Gastroesophageal sphincter (tissue), 4 donors: ENCODE data around the gene KCTD1. TPM values are rescaled to one million over a fixed set of nuclear protein-coding genes. Genes with fewer than 3 reads are reported as not detected.

Experiments used
- ATAC-seq: fragments of 150-250 bp; one replicate; pipeline ENCODE4 v1.9.1; 2016; ENCODE audit warnings: mild to moderate bottlenecking, moderate library complexity
- H3K27ac ChIP-seq, 4 donors: fragments of 200-600 bp; sonication (generic) in 3 of 4; 1 replicate in 3 of 4; 2 replicates in 1 of 4; pipeline ENCODE4 v1.5.1; 2016 to 2019
- H3K27me3 ChIP-seq: fragments of 200-600 bp; sonication (generic); one replicate; pipeline ENCODE4 v1.5.1; 2019
- H3K36me3 ChIP-seq, 2 donors: fragments of 200-600 bp; sonication (generic); one replicate each; pipeline ENCODE4 v1.5.1; 2019; ENCODE audit warnings: control low read depth in 1 of 2
- H3K4me1 ChIP-seq, 3 donors: fragments of 200-600 bp; sonication (generic); 1 replicate in 2 of 3; 2 replicates in 1 of 3; pipeline ENCODE4 v1.5.1; 2016 to 2019; ENCODE audit warnings: control low read depth in 2 of 3
- H3K4me3 ChIP-seq, 2 donors: fragments of 200-600 bp; sonication (generic); one replicate each; pipeline ENCODE4 v1.5.1; 2019; ENCODE audit warnings: mild to moderate bottlenecking in 1 of 2, moderate library complexity in 1 of 2
- H3K9me3 ChIP-seq, 3 donors: fragments of 200-600 bp; sonication (generic); one replicate each; pipeline ENCODE4 v1.5.1; 2017 to 2019; ENCODE audit warnings: control low read depth in 2 of 3
- CTCF ChIP-seq, 4 experiments: fragments of 200-600 bp in 2 of 4; fragments of 450-650 bp in 2 of 4; sonication (generic) in 1 of 4; IDR thresholded peaks; one replicate each; pipeline ENCODE4 v1.5.1; 2017 to 2019; ENCODE audit warnings: antibody characterized with exemption in 4 of 4, mild to moderate bottlenecking in 2 of 4, moderate library complexity in 2 of 4
- EP300 ChIP-seq: sonication (generic); formaldehyde crosslinking; IDR thresholded peaks from one replicate; pipeline ENCODE4 v1.6.1; 2017; ENCODE audit warnings: antibody characterized with exemption, mild to moderate bottlenecking
- POLR2A ChIP-seq, 2 donors: fragments of 450-650 bp; IDR thresholded peaks; one replicate each; pipeline ENCODE4 v1.6.1; 2017; ENCODE audit warnings: antibody characterized with exemption in 2 of 2, mild to moderate bottlenecking in 2 of 2, moderate library complexity in 1 of 2
- POLR2AphosphoS5 ChIP-seq: sonication (generic); formaldehyde crosslinking; IDR thresholded peaks from one replicate; pipeline ENCODE4 v1.6.1; 2017; ENCODE audit warnings: antibody characterized with exemption
- WGBS, 2 donors: methylation state at CpG; one replicate each; pipeline ENCODE4 v1.1.5; 2018; ENCODE audit warnings: low coverage in 1 of 2; 5-methylcytosine and 5-hydroxymethylcytosine counted together
- total RNA-seq, 4 donors: library from RNA; depleted of rRNA; stranded (reverse); fragments of >200 nt; gene quantifications; one replicate each; pipeline ENCODE4 v1.1.0, GENCODE V29; 2016

KCTD1 gene
- total RNA-seq, 4 donors from 2014 or later, result 13.6 to 17.1 (median 16.6) TPM

- no peak for TF ChIP-seq EP300
- Histone ChIP-seq H3K4me1 (peaks cover 0 to 69% (median 23%) of the 10 kb centered on the region in 3 donors), H3K4me3 (peak overlapping the region in 1 of 2 donors; percentile 84), H3K9me3 (no peaks in the 10 kb centered on the region), H3K27me3 (peaks cover 9% of the 10 kb centered on the region), H3K27ac (peak overlapping the region in 1 of 4 donors; percentile 4), H3K36me3 (no peaks in the 10 kb centered on the region)
- 33 to 47% methylated on average over 5 to 7 of the region's 7 CpGs for WGBS, 2 donors
- no peak for ATAC-seq
Observed at GRCh38 chr18:26545335-26546123, 2.8 kb downstream of the KCTD1 start.

GRCh38 chr18:26544451-26544850, 3.9 kb downstream of the KCTD1 start:
- no peak overlapping the region for H3K4me3 ChIP-seq
- no peak overlapping the region for H3K27ac ChIP-seq
- no peaks in the 10 kb centered on the region for H3K36me3 ChIP-seq
- ATAC-seq, result no peak
- TF ChIP-seq POLR2A (IDR thresholded peaks at IDR 0.05) (no peak), POLR2AphosphoS5 (no peak), EP300 (no peak), CTCF (IDR thresholded peaks at IDR 0.05) (no peak)
- H3K9me3 ChIP-seq, result no peaks in the 10 kb centered on the region
- H3K4me1 ChIP-seq, result peaks cover 0 to 59% (median 16%) of the 10 kb centered on the region in 3 donors
- no peaks in the 10 kb centered on the region for H3K27me3 ChIP-seq
- 74 to 78% methylated on average over 4 of the region's 4 CpGs for WGBS, 2 donors

GRCh38 chr18:26543373-26543772, 5.0 kb downstream of the KCTD1 start:
- no peak for ATAC-seq
- no peaks in the 10 kb centered on the region for H3K9me3 ChIP-seq
- no peaks in the 10 kb centered on the region for H3K36me3 ChIP-seq
- H3K4me3 ChIP-seq, result no peak overlapping the region
- WGBS, 2 donors, result 0 to 67% methylated on average over 1 of the region's 1 CpG
- no peak overlapping the region for H3K27ac ChIP-seq
- no peak for TF ChIP-seq POLR2A (IDR thresholded peaks at IDR 0.05)
- no peak for TF ChIP-seq POLR2AphosphoS5
- no peak for TF ChIP-seq EP300
- no peak for TF ChIP-seq CTCF (IDR thresholded peaks at IDR 0.05)
- peaks cover 0 to 50% (median 16%) of the 10 kb centered on the region in 3 donors for H3K4me1 ChIP-seq
- H3K27me3 ChIP-seq, result no peaks in the 10 kb centered on the region

- Histone ChIP-seq H3K9me3 (no peaks in the 10 kb centered on the region), H3K4me1 (peaks cover 0 to 18% (median 2%) of the 10 kb centered on the region in 3 donors), H3K27ac (no peak overlapping the region), H3K4me3 (no peak overlapping the region), H3K36me3 (no peaks in the 10 kb centered on the region), H3K27me3 (no peaks in the 10 kb centered on the region)
- no peak for ATAC-seq
- TF ChIP-seq POLR2AphosphoS5 (no peak), EP300 (no peak), POLR2A (IDR thresholded peaks at IDR 0.05) (no peak), CTCF (IDR thresholded peaks at IDR 0.05) (no peak)
- WGBS, 2 donors, result 58 to 75% methylated on average over 2 to 6 of the region's 6 CpGs
Observed at GRCh38 chr18:26540043-26540628, 8.2 kb downstream of the KCTD1 start.

GRCh38 chr18:26538524-26538923, 9.8 kb downstream of the KCTD1 start:
- WGBS, 2 donors, result 86 to 100% methylated on average over 1 to 2 of the region's 2 CpGs
- Histone ChIP-seq H3K27ac (no peak overlapping the region), H3K9me3 (no peaks in the 10 kb centered on the region), H3K36me3 (no peaks in the 10 kb centered on the region), H3K4me1 (peaks cover 0 to 2% (median 0%) of the 10 kb centered on the region in 3 donors), H3K27me3 (no peaks in the 10 kb centered on the region), H3K4me3 (no peak overlapping the region)
- ATAC-seq, result no peak
- TF ChIP-seq CTCF (IDR thresholded peaks at IDR 0.05) (no peak), POLR2A (IDR thresholded peaks at IDR 0.05) (no peak), POLR2AphosphoS5 (no peak), EP300 (no peak)
